ENCODE measurements around the gene TMEM190.

DNA sequence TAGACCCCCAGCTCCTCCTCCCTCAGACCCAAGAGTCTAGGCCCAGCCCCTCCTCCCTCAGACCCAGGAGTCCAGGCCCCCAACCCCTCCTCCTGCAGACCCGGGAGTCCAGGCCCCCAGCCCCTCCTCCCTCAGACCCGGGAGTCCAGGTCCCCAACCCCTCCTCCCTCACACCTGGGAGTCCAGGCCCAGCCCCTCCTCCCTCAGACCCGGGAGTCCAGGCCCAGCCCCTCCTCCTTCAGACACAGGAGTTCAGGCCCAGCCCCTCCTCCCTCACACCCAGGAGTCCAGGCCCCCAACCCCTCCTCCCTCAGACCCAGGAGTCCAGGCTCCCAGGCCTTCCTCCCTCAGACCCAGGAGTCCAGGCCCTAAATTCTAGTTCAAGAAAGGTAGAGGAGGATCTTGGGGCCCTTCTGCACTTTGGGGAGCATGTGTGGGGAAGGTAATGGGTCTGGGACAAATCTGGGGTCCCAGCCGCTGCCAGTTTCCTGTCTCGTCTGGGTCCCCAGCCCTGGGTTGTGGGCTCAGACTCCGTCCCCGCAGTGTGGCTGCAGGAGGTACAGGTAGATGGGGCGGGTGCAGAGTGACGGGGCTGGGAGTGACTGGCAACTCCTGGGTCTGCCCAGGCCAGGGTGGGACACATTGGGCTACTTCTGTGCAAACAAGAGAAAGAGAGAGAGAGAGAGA lies 3.2 kb upstream of the TMEM190 start:
- TF ChIP-seq, protein P1, sequence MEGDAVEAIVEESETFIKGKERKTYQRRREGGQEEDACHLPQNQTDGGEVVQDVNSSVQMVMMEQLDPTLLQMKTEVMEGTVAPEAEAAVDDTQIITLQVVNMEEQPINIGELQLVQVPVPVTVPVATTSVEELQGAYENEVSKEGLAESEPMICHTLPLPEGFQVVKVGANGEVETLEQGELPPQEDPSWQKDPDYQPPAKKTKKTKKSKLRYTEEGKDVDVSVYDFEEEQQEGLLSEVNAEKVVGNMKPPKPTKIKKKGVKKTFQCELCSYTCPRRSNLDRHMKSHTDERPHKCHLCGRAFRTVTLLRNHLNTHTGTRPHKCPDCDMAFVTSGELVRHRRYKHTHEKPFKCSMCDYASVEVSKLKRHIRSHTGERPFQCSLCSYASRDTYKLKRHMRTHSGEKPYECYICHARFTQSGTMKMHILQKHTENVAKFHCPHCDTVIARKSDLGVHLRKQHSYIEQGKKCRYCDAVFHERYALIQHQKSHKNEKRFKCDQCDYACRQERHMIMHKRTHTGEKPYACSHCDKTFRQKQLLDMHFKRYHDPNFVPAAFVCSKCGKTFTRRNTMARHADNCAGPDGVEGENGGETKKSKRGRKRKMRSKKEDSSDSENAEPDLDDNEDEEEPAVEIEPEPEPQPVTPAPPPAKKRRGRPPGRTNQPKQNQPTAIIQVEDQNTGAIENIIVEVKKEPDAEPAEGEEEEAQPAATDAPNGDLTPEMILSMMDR (IDR thresholded peaks at IDR 0.05), result no peak
- TF ChIP-seq POLR2A (IDR thresholded peaks at IDR 0.05), result no peak
